ENCODE results near the gene DUSP12. TPM values are rescaled to one million over a fixed set of nuclear protein-coding genes. Genes with fewer than 3 reads are reported as not detected.
"Not testable (repeated sequence)": the region's sequence is repeated elsewhere in the genome, so short reads cannot be mapped to it uniquely, and the experiment has no call there.

Gene DUSP12
- total and polyA plus RNA-seq, 2 donors (not counting 1 experiment from before 2014, with no cell fraction given), result 29.5 to 41.9 TPM

GRCh38 chr1:161723459-161724141 lies 26.0 kb upstream of the DUSP12 start:
- ChIA-PET CTCF (interaction anchor here (1.2 to 2.0 kb wide), 2 partner anchors 14 to 16 kb away, joined by 4 to 5 read pairs; no protein-coding TSS in a partner anchor), POLR2A (interaction anchor here (0.6 to 2.1 kb wide), 3 partner anchors 15 to 37 kb away, joined by 3 to 10 read pairs (median 3); partner anchors contain the start of gene FCRLA)
- Mint-ChIP-seq H3K27me3 (no peaks in the 10 kb centered on the region), H3K4me1 (peaks cover 60% of the 10 kb centered on the region), H3K9me3 (ENCODE audit: insufficient read depth) (no peaks in the 10 kb centered on the region), H3K27ac (peak overlapping the region; percentile 71), H3K4me3 (no peak overlapping the region)
- intact Hi-C loops (cut with micrococcal nuclease), result no loop called here
- Histone ChIP-seq H4K20me1 (ENCODE audit: control insufficient read depth, insufficient read depth, low read length, poor library complexity, severe bottlenecking) (no peaks in the 10 kb centered on the region), H3K4me2 (replicated peaks; ENCODE audit: low read depth, low read length, poor library complexity, severe bottlenecking) (no peak overlapping the region), H3K27ac (ENCODE audit: low read length in 2 of 2) (no peak overlapping the region), H3K27me3 (replicated peaks in 1 of 4; ENCODE audit: control extremely low read depth in 1 of 4, control insufficient read depth in 3 of 4, insufficient read depth in 4 of 4, low read length in 3 of 4) (peaks cover 0 to 7% (median 0%) of the 10 kb centered on the region in 4 experiments), H3K4me1 (ENCODE audit: control insufficient read depth in 2 of 2, insufficient read depth in 2 of 2, low read length in 2 of 2) (peaks cover 42 to 50% of the 10 kb centered on the region in 2 donors), H3K9me3 (ENCODE audit: control extremely low read depth in 1 of 3, control insufficient read depth in 2 of 3, insufficient read depth in 1 of 3, low read length in 2 of 3) (no peaks in the 10 kb centered on the region), H2AFZ (ENCODE audit: insufficient read depth, low read depth, low read length, poor library complexity, severe bottlenecking) (no peak overlapping the region), H3K4me3 (ENCODE audit: control extremely low read depth in 1 of 5, extremely low read depth in 1 of 5, insufficient read depth in 1 of 5, low read depth in 2 of 5, low read length in 4 of 5) (no peak overlapping the region), H3K9ac (ENCODE audit: low read length) (no peak overlapping the region), H3K79me2 (ENCODE audit: control insufficient read depth, insufficient read depth, low read length) (no peaks in the 10 kb centered on the region), H3K36me3 (replicated peaks in 1 of 2; ENCODE audit: control extremely low read depth in 1 of 2, control insufficient read depth in 1 of 2, extremely low read depth in 1 of 2, insufficient read depth in 2 of 2, low read length in 1 of 2) (no peaks in the 10 kb centered on the region)
- DNase-seq (no peak), ATAC-seq (ENCODE audit: low read depth) (no peak)
- TF ChIP-seq EZH2 (IDR thresholded peaks at IDR 0.05; ENCODE audit: borderline replicate concordance, insufficient read depth, low read depth, low read length, poor library complexity, severe bottlenecking) (no peak), CTCF (IDR thresholded peaks at IDR 0.05) (no peak)
- 97% methylated on average over 6 of the region's 8 CpGs for WGBS (ENCODE audit: insufficient coverage)

DNA sequence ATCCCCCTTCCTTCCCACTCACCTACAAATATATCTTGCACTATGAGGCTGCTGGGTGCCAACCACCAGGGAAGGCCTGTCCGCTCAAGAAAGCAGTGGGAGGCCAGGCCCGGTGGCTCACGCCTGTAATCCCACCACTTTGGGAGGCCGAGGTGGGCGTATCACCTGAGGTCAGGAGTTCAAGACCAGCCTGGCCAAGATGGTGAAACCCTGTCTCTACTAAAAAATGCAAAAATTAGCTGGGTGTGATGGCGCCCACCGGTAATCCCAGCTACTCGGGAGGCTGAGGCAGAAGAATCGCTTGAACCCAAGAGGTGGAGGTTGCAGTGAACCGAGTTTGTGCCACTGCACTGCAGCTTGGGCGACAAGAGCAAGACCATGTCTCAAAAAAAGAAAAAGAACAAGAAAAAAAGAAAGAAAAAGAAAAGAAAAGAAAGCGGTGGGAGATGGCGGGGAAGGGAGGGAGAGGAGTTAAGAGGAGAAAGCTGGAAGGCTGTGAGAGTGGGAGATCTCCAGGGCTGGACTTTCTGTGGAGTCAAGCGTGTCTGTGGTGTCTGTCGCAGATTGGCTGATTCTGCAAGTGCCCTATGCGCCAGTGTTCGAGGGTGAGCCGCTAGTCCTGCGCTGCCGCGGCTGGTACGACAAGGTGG lies 24.2 kb upstream of the DUSP12 start:
- Histone ChIP-seq H2AFZ (ENCODE audit: insufficient read depth, low read depth, low read length, poor library complexity, severe bottlenecking) (peak overlapping the region; percentile 93), H3K4me2 (replicated peaks; ENCODE audit: low read depth, low read length, poor library complexity, severe bottlenecking) (peak overlapping the region; percentile 97), H3K9ac (ENCODE audit: low read length) (peak overlapping the region; percentile 83), H3K4me3 (ENCODE audit: control extremely low read depth in 1 of 5, extremely low read depth in 1 of 5, insufficient read depth in 1 of 5, low read depth in 2 of 5, low read length in 4 of 5) (peak overlapping the region; percentile 64 to 88 (median 85)), H3K4me1 (ENCODE audit: control insufficient read depth in 2 of 2, insufficient read depth in 2 of 2, low read length in 2 of 2) (peaks cover 25 to 36% of the 10 kb centered on the region in 2 donors), H3K27ac (ENCODE audit: low read length in 2 of 2) (peak overlapping the region; percentile 11 to 62)
- not testable (repeated sequence) for H3K36me3 ChIP-seq (replicated peaks in 1 of 2; ENCODE audit: control extremely low read depth in 1 of 2, control insufficient read depth in 1 of 2, extremely low read depth in 1 of 2, insufficient read depth in 2 of 2, low read length in 1 of 2); H4K20me1 ChIP-seq (ENCODE audit: control insufficient read depth, insufficient read depth, low read length, poor library complexity, severe bottlenecking); H3K27me3 ChIP-seq (replicated peaks in 1 of 4; ENCODE audit: control extremely low read depth in 1 of 4, control insufficient read depth in 3 of 4, insufficient read depth in 4 of 4, low read length in 3 of 4); H3K9me3 ChIP-seq (ENCODE audit: control extremely low read depth in 1 of 3, control insufficient read depth in 2 of 3, insufficient read depth in 1 of 3, low read length in 2 of 3); ATAC-seq (ENCODE audit: low read depth); H3K79me2 ChIP-seq (ENCODE audit: control insufficient read depth, insufficient read depth, low read length); DNase-seq; H3K27me3 Mint-ChIP-seq; H3K9me3 Mint-ChIP-seq (ENCODE audit: insufficient read depth)
- WGBS (ENCODE audit: insufficient coverage), result 56% methylated on average over 21 of the region's 22 CpGs
- Mint-ChIP-seq H3K4me1 (peaks cover 59% of the 10 kb centered on the region), H3K27ac (peak overlapping the region; percentile 97), H3K4me3 (peak overlapping the region; percentile 100)
- CTCF ChIA-PET, result interaction anchor here (1.1 to 8.6 kb wide), 6 partner anchors 9 to 229 kb away, joined by 3 to 142 read pairs (median 10); partner anchors contain the start of gene FCRLA
- POLR2A ChIA-PET, result interaction anchor here (0.5 to 4.1 kb wide), 9 partner anchors 9 to 1014 kb away, joined by 3 to 82 read pairs (median 6); partner anchors contain the start of genes CD48, DUSP12 and FCRLA
- intact Hi-C loops (cut with micrococcal nuclease), result loop anchor here (5.0 kb wide), 1 partner anchor 43 kb away; no protein-coding TSS in a partner anchor

All from B cell (primary cell).